DMS 273 (cell line): Measurements from ENCODE around the gene HDAC4.
"Not testable (repeated sequence)": the region's sequence is repeated elsewhere in the genome, so short reads cannot be mapped to it uniquely, and the experiment has no call there.

Experiments used
- DNase-seq: peaks from one replicate; lab custom pipeline; 2025; ENCODE audit not compliant: unreplicated experiment; lab: John Stamatoyannopoulos, UW

HDAC4 gene

DNA sequence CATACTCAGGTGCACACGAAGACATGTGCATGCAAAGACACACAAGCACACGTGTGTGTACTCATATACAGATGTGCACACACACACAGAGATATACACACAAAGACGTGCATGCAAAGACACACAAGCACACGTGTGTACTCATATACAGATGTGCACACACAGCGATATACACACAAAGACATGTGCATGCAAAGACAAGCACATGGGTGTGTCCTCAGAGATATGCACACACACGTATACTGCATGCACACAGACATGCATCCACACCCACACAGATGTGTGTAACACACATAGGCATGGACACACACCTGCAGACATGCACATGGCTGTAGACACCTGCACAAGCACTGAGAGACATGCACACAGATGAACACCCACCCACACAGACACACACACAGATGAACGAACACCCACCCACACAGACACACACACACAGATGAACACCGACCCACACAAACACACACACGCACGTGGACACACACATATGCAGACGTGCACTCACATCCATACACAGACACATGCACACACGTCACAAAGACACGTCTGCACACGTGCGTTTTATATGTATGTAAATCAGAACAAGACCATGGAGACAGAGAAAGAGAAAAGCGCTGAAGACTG, 321.0 kb downstream of the HDAC4 start:
- no peak for DNase-seq

DNA sequence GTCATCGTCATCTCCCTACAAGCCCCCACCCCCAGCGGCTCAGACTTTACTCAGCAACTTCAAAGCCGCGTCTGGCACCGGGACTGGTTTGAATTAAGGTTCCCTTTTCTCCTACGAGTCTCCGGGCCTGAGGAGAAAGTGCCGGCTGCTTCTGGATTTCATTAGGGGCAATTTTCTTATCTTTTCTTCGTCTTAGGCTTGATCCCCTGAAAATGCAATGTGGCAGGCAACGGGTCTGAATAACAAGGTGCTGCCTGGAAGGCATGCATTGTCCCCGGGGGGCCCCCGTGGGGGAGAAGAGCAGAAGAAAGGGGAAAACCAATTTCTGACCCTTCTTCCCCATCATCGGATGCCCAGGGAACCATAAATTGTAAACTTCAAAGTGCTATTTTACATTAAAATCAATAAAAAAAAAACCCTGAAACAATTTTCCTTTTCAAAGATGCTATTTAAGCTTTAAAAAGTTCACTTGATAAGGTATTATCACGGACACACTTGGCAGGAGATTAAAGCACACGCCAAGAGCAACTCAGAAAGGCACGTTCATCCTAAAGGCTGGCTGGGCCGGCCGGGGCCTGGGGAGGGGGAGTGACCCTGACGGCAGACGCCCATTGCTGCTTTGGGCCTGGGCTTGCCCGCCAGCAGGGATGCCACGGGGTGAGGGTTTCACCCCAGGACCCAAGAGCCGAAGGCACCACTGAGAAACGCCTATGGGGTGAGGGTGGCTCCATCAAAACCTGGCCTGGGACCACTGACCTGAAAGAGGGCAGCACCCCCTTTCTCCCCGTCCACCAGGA, 322.5 kb downstream of the HDAC4 start:
- DNase-seq, result no peak

DNA sequence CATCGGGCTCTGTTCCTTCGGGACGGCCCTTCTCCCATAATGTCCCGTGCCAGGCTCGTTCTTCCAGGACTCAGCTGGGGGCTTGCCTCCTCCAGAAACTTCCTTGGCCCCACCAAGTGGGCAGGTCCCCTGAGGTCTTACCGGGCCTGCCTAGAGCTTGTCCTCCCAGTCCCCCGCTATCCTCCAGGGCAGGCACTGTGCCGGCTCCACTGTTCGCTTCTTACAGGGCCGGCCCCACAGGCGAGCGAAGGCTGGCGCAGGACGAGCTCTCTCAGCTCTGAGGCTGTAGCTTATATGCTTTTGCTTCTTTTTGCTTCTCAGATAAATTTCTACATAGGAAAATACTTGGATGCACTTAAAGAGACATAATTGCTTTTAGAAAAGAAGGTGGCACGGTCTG, 323.6 kb downstream of the HDAC4 start:
- no peak for DNase-seq

DNA sequence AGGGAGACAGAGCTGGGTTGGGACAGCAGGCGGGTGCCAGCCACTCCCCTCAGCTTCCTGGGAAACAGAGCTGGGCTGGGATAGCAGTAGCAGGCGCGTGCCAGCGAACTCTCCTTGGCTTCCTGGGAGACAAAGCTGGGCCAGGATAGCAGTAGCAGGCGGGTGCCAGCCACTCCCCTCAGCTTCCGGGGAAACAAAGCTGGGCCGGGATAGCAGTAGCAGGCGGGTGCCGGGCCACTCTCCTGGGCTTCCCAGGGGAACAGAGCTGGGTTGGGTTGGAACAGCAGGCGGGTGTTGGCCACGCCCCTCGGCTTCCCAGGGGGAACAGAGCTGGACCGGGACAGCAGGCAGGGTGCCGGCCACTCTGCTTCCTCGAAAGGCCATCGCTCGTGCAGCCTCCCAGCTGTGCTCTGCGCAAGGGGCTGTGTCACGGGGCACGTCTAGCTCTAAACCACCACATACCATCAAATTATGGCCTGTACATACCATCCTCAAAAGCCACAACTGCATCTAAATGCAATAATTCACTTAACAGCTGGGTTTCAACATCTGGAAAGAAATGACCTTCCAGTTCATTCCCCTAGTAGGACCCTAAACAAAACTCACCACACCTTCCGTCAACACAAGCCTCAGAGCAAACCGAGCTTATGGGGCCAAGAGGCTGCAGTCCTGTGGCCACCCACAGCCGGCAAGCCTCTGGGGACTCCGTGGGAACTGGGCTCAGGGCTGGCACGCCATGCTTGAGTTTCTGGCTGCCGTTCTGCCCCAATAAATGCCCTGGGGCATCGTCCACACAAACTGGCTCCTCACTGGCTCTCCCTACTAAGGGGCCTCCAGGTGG, 324.7 kb downstream of the HDAC4 start:
- DNase-seq, result no peak

DNA sequence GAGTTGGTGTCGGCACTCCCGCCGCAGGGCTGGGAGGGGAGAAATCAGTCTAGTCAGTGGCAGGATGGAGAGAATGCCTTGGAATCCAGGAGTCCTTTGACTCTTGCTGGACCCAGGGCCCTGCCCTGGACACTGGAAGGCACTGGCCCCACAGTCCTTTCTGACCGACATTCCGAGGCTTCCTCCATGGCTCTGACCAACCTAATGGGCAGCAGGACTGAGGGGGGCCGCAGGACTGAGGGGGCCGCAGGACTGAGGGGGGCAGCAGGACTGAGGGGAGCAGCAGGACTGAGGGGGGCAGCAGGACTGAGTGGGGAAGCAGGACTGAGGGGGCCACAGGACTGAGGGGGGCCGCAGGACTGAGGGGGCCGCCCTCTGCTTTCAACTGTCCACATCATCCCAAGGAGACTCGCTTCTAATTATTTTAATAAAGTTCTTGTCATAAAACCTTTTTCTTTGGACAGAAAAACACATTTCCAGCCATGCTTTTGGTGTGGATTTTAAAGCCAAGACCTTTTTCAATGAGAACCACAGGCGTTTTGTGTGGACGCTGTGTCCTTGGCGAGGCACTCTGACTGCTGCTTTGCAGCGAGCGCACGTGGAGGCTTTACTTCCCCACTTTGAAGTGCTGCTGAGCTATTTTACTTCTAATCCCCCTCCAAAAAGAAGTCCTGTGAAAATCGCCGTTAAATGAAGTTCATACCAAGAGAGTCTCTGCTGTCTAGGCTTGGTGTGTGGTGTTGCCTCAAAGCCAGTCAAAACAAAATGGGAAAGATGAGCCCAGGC, 326.9 kb downstream of the HDAC4 start:
- DNase-seq, result no peak

DNA sequence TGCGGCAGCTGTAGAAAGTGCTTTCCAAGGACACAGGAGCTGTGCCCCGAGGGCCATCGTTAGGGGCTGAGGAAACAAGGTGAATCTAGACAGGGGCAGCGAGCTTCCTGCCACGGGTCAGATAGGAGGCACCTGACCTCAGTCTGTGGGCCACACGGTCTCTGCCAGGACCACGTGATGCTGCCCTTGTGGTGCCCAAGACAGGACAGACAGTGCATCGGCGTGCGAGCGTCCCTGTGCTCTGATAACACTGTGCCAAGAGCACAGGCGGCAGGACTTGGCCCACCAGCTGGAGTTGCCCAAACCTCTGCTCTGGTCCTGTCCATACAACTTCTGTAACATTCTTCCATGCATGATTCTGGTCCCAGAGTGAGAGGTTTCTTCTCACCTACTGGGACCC, 327.6 kb downstream of the HDAC4 start:
- no peak for DNase-seq

DNA sequence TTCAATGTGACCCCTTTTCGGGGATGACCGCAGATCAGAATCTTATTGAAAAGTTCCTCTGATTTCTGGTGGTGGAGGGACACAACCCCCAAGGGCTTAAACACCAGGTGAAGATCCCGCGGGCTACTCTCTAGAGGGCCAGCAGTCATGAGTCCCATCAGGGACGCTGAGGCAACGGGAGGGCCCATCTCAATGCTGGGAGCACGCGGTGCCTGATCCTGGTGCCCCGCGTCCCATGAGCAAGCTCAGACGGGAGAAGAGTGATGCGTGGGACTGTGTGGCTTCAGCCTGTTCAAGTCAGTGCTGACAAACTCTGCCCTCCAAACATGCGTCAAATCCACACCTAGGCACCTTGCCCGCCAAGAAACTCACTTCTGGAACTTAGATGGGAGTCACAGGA, 328.0 kb downstream of the HDAC4 start:
- DNase-seq, result no peak

DNA sequence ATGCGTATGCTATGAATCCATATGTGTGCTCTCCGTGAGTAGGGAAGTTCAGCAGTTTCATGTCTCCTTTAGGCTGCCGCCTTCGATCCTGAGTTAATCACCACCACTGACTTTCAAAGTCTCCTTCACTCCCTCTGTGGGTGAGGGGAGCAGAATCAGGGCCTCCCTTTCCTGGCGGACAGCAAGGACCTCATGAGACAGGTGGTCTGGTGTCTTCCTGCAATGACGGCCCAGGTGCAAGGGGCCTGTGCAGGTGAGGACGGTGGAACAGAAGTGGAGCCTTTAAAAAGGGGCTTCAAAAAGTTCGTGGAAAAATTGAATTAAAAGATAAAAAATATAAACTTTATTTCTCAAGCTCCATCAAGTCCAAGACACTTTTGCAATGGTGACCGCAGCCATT, 330.4 kb downstream of the HDAC4 start:
- DNase-seq, result no peak

DNA sequence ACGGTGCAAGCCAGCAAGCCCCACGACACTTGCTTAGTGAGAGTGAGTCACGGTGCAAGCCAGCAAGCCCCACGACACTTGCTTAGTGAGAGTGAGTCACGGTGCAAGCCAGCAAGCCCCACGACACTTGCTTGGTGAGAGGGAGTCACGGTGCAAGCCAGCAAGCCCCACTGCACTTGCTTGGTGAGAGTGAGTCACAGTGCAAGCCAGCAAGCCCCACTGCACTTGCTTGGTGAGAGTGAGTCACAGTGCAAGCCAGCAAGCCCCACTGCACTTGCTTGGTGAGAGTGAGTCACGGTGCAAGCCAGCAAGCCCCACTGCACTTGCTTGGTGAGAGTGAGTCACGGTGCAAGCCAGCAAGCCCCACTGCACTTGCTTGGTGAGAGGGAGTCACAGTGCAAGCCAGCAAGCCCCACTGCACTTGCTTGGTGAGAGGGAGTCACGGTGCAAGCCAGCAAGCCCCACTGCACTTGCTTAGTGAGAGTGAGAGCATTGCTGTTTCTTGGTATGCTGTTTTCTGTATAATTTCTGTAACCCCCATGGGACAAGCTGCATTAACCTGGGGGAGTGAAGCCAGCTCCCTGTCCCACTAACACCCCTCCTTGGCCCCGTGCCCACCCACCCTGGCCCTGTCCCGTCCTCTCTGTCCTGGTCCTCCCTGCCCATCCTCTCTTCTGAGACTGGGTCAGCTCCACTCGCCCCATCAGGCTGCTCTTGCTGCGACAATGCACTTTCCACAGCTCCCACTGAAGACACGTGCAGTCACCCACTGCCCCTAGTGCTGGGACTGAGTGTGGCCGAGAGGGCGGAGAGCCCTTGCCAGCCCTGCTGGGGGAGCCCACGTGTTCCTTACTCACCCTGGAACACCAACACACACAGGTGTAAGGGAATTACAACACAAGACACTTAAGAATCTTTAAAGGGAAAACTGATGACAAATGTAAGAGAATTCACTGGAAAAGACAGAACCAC, 331.2 kb downstream of the HDAC4 start:
- not testable (repeated sequence) for DNase-seq

DNA sequence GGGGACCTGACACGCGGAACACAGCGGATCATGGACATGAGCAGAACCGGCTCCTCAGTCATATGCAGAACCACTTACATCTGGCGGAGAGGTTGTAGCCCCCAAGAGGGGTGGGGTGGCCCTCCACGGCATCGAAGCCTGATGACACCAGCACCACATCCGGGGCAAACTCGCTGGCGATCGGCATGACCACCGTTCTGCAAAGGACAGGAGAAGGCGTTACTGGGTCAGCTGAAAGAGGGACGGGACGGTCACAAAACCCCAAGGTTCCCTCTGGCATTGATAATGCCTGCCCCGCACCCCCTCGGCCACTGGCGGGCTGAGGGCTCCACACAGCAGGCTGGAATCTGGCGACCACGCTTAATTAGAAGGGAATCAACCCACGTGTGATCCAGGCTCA, 332.4 kb downstream of the HDAC4 start:
- no peak for DNase-seq

DNA sequence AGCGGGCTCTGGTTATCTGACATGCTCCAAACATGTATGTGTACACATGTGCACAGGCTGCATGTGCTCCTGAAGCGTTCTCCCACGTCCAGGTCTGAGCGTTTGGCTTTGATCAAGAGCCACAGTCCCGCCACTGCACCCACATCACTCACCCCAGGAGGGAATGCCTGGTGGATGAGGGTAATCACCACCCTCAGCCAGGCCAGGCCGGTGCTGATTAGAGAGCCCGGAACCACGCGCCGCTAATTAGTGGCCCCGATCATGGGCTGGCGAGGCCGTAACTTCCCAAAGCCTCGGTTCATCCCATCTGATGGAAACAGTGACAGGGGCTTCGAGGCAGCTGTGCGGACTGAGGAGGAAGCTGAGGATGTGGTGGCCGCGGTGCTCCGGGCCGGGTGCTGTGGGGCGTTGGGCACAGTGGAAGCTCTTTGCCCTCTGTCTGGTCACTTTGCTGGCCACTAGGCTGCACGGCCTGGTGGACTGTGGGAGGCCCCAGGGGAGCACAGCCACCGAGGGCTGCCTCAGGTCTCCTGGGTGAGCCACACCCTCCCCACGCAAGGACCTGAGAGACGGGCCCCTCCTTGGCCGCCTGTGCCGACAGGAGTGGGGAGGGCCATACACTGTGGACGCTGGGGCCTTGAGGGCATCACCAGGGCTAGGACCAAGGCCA, 333.5 kb downstream of the HDAC4 start:
- DNase-seq, result no peak

DNA sequence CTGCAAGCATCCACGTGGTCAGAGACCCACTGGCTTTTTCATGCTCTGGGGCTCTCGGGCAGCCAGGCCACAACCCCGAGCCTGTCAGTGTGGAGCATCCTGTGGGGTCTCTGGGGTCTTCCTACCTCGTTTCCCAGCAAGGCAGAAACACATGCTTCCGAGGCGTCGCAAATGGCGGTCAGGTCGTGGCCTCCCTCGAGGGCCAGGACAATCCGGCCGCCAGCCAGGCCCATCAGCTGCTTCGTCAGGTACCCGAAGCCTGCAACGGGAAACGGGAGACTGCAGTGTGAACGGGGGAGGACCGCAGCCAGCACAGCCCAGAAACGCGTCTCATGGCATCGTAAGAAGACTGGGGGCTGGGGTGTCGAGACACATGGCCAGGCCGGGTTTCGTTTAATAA, 334.2 kb downstream of the HDAC4 start:
- DNase-seq, result no peak

DNA sequence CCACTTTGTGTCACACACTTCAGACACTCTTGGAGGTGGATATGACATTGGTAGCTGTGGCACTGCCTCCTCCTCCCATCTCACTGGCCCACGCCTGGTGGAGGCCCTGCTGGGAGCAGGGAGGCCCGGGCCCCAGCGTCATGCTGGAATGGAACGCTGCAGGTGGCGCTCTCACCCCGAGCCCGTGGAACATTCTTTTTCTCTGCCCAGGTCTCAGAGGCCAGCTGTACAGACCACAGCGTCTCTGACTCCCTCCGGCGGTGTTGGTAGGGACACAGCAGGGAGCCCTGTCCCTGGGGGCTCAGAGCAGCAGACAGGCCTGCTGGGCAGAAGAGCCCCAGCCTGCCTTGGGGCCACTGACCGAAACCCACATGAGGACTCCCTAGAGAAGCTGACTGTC, 334.9 kb downstream of the HDAC4 start:
- no peak for DNase-seq

DNA sequence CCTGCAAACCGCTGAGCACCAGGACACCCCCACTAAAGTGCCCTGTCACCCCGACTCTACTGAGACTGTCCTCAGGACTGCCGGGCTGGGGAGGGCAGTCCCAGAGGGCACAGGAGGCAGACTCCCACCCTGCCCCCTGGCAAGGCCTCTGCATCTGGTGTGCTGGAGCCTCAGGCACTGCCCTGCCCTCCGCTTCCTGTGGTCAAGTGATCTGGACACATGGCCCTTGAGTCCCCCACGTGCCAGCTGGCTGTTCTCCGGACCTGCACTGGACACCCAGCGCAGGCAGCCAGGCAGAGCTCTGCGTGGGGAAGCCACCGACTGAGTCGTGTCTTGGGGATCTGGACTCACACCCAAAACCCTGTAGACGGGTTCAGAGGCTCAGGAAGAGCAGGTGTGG, 335.3 kb downstream of the HDAC4 start:
- DNase-seq, result no peak

DNA sequence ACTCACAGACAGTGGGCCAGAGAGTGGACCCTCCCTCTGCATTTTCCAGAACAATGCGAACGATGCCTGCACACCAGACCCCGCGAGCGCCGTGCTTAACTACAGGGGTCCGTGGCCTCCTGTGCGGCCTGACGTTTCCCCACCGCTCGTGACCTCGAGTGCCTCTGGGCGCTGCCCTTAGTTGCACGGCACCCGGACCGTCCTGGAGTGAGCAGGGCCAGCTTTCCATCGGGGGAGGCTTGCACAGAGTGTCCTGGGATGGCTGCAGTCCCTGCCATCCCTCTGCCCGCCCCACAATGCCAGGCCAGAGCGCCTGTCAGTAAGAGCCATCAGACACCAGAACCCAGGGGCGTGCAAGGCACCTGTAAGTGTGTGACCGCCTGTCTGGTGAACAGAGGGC, 335.9 kb downstream of the HDAC4 start:
- DNase-seq, result no peak

DNA sequence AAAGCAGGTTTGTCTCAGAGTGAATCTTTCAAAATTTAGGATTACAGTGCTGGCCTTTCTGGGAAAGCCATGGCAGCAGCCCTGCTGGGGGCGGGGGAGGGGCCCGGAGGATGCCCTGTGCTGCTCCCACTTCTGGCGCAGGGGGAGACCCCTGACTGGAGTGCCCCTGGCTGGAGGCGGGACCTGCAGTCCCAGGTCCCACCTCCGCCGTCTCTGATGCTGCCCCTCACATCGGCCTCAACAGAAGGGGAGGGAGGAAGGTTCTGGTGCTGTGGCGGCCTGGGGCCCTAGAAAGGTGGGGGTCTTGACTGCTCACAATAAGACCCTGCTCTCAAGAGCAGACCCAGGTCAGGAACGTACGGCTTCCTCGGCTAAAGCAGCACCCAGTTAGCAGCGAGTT, 336.6 kb downstream of the HDAC4 start:
- no peak for DNase-seq

DNA sequence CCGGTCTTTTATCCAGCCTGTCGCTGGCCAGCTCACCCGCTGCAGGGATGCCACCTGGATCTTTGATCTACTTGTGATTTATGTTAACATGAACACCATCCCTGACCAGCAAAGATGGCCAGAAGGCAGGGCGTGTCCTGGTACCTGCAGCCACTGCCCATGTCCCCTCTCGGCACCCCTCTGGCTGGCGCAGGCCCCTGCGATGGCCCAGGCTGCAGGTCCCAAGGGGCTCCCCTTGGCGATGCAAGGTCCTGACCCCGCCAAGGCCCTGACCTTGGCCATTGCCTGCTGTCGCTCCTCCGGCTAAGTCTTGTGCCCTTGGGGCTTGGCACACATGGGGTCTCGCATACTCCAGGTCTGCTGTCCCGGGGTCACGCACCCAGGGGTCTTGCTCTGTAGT, 338.1 kb downstream of the HDAC4 start:
- no peak for DNase-seq

DNA sequence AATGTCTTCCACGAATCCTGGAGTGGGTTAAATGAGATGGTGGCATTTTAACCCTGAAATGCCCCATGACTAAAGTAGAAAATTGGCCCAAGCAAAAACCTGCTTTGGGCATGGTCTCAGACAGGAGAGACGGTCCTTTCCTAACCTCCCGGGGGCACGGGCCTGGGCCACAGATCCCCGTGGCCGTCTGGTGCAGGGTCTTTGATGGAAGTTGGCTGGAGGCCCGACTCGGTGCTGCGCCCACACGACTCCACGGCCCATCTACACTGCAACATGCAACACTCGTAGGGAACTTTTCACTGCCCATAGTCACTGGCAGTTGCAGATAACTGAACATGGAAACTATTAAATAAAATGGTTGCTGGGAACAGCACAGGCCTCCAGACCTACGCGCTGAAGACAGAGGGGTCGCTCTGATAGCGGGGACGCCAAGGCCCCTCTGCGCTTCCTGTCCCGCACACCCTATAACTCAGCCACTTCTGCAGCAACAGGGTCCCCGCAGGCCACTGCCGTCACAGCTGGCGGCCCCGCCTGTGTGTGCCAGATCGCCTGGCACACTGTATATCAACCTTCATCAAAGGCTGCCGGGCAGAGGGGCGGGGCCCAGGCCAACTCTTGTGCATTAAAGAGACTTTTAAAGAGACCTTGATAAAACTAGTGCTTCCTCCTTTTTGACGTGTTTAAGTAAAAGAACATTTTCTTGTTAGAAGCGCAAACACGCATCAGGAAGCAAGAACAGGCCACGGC, 338.8 kb downstream of the HDAC4 start:
- DNase-seq, result no peak

DNA sequence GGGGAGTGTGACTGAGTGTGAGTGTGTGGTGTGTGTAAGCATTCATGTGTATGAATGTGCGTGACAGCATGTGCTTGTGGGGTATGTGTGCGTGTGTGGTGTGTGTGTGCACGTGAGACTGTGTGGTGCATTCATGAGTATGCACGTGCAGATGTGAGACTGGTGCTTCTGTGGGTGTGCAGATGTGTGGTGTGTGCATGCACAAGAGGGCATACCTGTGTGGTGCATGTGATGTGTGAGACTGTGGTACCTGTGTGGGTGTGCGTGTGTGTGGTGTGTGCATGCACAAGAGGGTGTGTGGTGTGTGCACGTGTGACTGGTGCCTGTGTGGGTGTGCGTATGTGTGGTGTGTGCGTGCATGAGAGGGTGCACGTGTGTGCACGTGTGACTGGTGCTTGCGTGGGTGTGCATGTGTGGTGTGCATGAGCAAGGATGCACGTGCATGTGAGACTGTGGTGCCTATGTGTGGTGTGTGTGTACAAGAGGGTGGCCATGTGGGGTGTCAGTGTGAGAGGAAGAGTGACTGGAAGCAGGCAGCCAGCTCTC, 339.6 kb downstream of the HDAC4 start:
- DNase-seq, result no peak
